ENCODE measurements around the gene CPNE7. TPM values are rescaled to one million over a fixed set of nuclear protein-coding genes. Genes with fewer than 3 reads are reported as not detected.

The CPNE7 gene
- total and polyA plus RNA-seq, 10 of the 15 experiments (the other 5 are each of a cell fraction or from before 2014, with no cell fraction given), result 0.29 to 46.9 (median 17.5) TPM

- no peak overlapping the region for H3K9ac ChIP-seq (ENCODE audit: control insufficient read depth, insufficient read depth, low read length)
- H3K4me1 ChIP-seq (ENCODE audit: control insufficient read depth, insufficient read depth, low read length), result no peaks in the 10 kb centered on the region
- ChIA-PET CTCF (no interaction called here), POLR2A (no interaction called here), RAD21 (ENCODE audit: unreplicated experiment) (no interaction called here), SMC1A (ENCODE audit: uncharacterized antibody, unreplicated experiment) (no interaction called here)
- FAIRE-seq, result no peak
- H3K36me3 ChIP-seq (ENCODE audit: control insufficient read depth in 2 of 2, insufficient read depth in 2 of 2, low read length in 1 of 2), result no peaks in the 10 kb centered on the region
- no peaks in the 10 kb centered on the region for H3K9me3 ChIP-seq (replicated peaks; ENCODE audit: control insufficient read depth, insufficient read depth, low read length)
- no peak overlapping the region for H3K27ac ChIP-seq (ENCODE audit: control insufficient read depth, insufficient read depth)
- H4K20me1 ChIP-seq (ENCODE audit: control insufficient read depth, insufficient read depth), result no peaks in the 10 kb centered on the region
- in situ Hi-C loops (cut with MboI) (no loop called here), intact Hi-C loops (cut with micrococcal nuclease; ENCODE audit: unreplicated experiment) (no loop called here)
- no peak overlapping the region for H3K4me3 ChIP-seq
- no peak overlapping the region for H3K4me2 ChIP-seq (ENCODE audit: control insufficient read depth, insufficient read depth)
- TF ChIP-seq PKNOX1 (IDR thresholded peaks at IDR 0.05), result no peak
- TF ChIP-seq TCF12 (IDR thresholded peaks at IDR 0.05; ENCODE audit: low read depth, low read length), result no peak
- TF ChIP-seq SKIL (IDR thresholded peaks at IDR 0.05; ENCODE audit: low read depth, poor library complexity, severe bottlenecking), result no peak
- 32% methylated on average over 21 of the region's 21 CpGs for WGBS (ENCODE audit: insufficient coverage, insufficient replicate concordance, low lambda C conversion rate, missing lambda C conversion rate)
- no peaks in the 10 kb centered on the region for H3K79me2 ChIP-seq (ENCODE audit: control insufficient read depth, insufficient read depth, low read length)
- no peak for DNase-seq (ENCODE audit: low read depth, low spot score)
- BruUV-seq (replicated peaks), result no TSS peak
- no peak for ATAC-seq
- H2AFZ ChIP-seq (ENCODE audit: control insufficient read depth, low read depth, low read length), result no peak overlapping the region
- H3K27me3 ChIP-seq (replicated peaks in 1 of 2; ENCODE audit: control insufficient read depth in 2 of 2, insufficient read depth in 2 of 2, low read length in 1 of 2), result 0 out of 4 replicates have a peak, but pooled peaks cover 0 to 2% of the 10 kb centered on the region in 2 experiments
Observed at GRCh38 chr16:89624777-89625761, 49.5 kb downstream of the CPNE7 start.

Measured in GM12878 (cell line).